GM12865 (cell line): ENCODE results near the gene MBP.

Experiments
- DNase-seq: peaks from one replicate; pipeline ENCODE4 v3.0.0; 2010; ENCODE audit warnings: low read depth
- H3K4me3 ChIP-seq: 2 replicates; pipeline ENCODE4 v1.5.1; 2011; ENCODE audit warnings: mild to moderate bottlenecking, low read depth, low read length, control low read depth
- CTCF ChIP-seq: IDR thresholded peaks from 2 replicates; pipeline ENCODE4 v1.5.1; 2011; ENCODE audit warnings: low read length, control low read depth, low read depth, inconsistent platforms; ENCODE audit not compliant: insufficient read depth; ENCODE audit errors: missing control alignments

The MBP gene

GRCh38 chr18:76963936-76964335, 168.6 kb downstream of the MBP start:
- no peak for TF ChIP-seq CTCF
- peak; percentile 63 for DNase-seq
- 0 out of 2 replicates have a peak overlapping the region, but pooled peaks have one; percentile 7 for H3K4me3 ChIP-seq

GRCh38 chr18:76962851-76963250, 169.7 kb downstream of the MBP start:
- no peak for TF ChIP-seq CTCF

GRCh38 chr18:76960528-76961035, 172.0 kb downstream of the MBP start:
- H3K4me3 ChIP-seq: no peak overlapping the region
- DNase-seq: no peak
- no peak for TF ChIP-seq CTCF

More at GRCh38 chr18:76962851-76963250, 169.7 kb downstream of the MBP start:
- DNase-seq: no peak
- no peak overlapping the region for H3K4me3 ChIP-seq

- DNase-seq: no peak
- no peak overlapping the region for H3K4me3 ChIP-seq
- no peak for TF ChIP-seq CTCF
Measured at GRCh38 chr18:76959605-76960004, 173.0 kb downstream of the MBP start.

GRCh38 chr18:76958692-76959341, 173.8 kb downstream of the MBP start:
- no peak for DNase-seq
- no peak overlapping the region for H3K4me3 ChIP-seq
- no peak for TF ChIP-seq CTCF

- no peak for DNase-seq
- no peak overlapping the region for H3K4me3 ChIP-seq
- no peak for TF ChIP-seq CTCF
Measured at GRCh38 chr18:76957384-76958355, 174.9 kb downstream of the MBP start.
